B cell (primary cell): ENCODE measurements around the gene PCIF1. TPM values are rescaled to one million over a fixed set of nuclear protein-coding genes. Genes with fewer than 3 reads are reported as not detected.
A peak's percentile ranks its signal among the peaks of the same experiment; 100 is the strongest.

Experiments used
- ATAC-seq: fragments of 200-7000 bp; cut with Tn5 transposase; one replicate; pipeline ENCODE4 v1.10.0; 2021; ENCODE audit warnings: low read depth, mild to moderate bottlenecking, moderate number of reproducible peaks, moderate library complexity
- CTCF ChIA-PET: fragments of 350-600 bp; sonication (Branson Sonifier 250); formaldehyde crosslinking; loops from one replicate; lab custom pipeline; 2021; ENCODE audit warnings: antibody characterized with exemption, inconsistent platforms; lab: Charles Lee
- POLR2A ChIA-PET: fragments of 350-600 bp; sonication (Branson Sonifier 250); formaldehyde crosslinking; loops from one replicate; lab custom pipeline; 2021; ENCODE audit warnings: antibody characterized with exemption; lab: Charles Lee
- DNase-seq: peaks from one replicate; pipeline ENCODE4 v3.0.0; 2013
- H2AFZ ChIP-seq: 2 replicates; pipeline ENCODE4 v1.6.1; 2012; ENCODE audit warnings: mild to moderate bottlenecking, low read depth, low read length; ENCODE audit not compliant: insufficient read depth, poor library complexity, severe bottlenecking
- H3K27ac ChIP-seq, 2 donors: 1 replicate in 1 of 2; 2 replicates in 1 of 2; pipeline ENCODE4 v1.5.1; 2012 to 2013; ENCODE audit warnings: low read length in 2 of 2, mild to moderate bottlenecking in 2 of 2, moderate library complexity in 1 of 2
- H3K27me3 ChIP-seq, 4 experiments: fragments of 200-600 bp in 1 of 4; sonication (generic) in 1 of 4; replicated peaks in 1 of 4; 1 replicate in 2 of 4; 2 replicates in 2 of 4; pipeline versions ENCODE4 v1.6.1 to v1.7.0; 2013 to 2016; ENCODE audit warnings: low read length in 3 of 4, mild to moderate bottlenecking in 2 of 4, mixed read lengths in 1 of 4, moderate library complexity in 1 of 4; ENCODE audit not compliant: insufficient read depth in 4 of 4, control insufficient read depth in 3 of 4; ENCODE audit errors: control extremely low read depth in 1 of 4
- H3K36me3 ChIP-seq, 2 experiments: replicated peaks in 1 of 2; 1 replicate in 1 of 2; 2 replicates in 1 of 2; pipeline versions ENCODE4 v1.6.1 to v1.7.1; 2013; ENCODE audit warnings: low read length in 1 of 2; ENCODE audit not compliant: insufficient read depth in 2 of 2, control insufficient read depth in 1 of 2; ENCODE audit errors: control extremely low read depth in 1 of 2, extremely low read depth in 1 of 2
- H3K4me1 ChIP-seq, 2 donors: fragments of 200-600 bp in 1 of 2; sonication (generic) in 1 of 2; 1 replicate in 1 of 2; 2 replicates in 1 of 2; pipeline versions ENCODE4 v1.5.1 to v1.6.1; 2013 to 2017; ENCODE audit warnings: low read length in 2 of 2; ENCODE audit not compliant: control insufficient read depth in 2 of 2, insufficient read depth in 2 of 2
- H3K4me2 ChIP-seq: replicated peaks from 2 replicates; pipeline ENCODE3; 2012; ENCODE audit warnings: mild to moderate bottlenecking, low read depth, low read length; ENCODE audit not compliant: poor library complexity, severe bottlenecking
- H3K4me3 ChIP-seq, 5 experiments: fragments of 200-600 bp in 1 of 5; sonication (generic) in 1 of 5; 1 replicate in 3 of 5; 2 replicates in 2 of 5; pipeline versions ENCODE4 v1.5.1 to v1.7.0; 2011 to 2016; ENCODE audit warnings: low read length in 4 of 5, mild to moderate bottlenecking in 4 of 5, low read depth in 2 of 5, control low read depth in 1 of 5, moderate library complexity in 1 of 5; ENCODE audit not compliant: insufficient read depth in 1 of 5; ENCODE audit errors: control extremely low read depth in 1 of 5, extremely low read depth in 1 of 5
- H3K79me2 ChIP-seq: fragments of 200-600 bp; sonication (generic); one replicate; pipeline ENCODE4 v1.6.0; 2016; ENCODE audit warnings: low read length; ENCODE audit not compliant: control insufficient read depth, insufficient read depth
- H3K9ac ChIP-seq: fragments of 200-600 bp; sonication (generic); 2 replicates; pipeline ENCODE4 v1.6.1; 2017; ENCODE audit warnings: mild to moderate bottlenecking, low read length, moderate library complexity
- H3K9me3 ChIP-seq, 3 donors: one replicate each; pipeline versions ENCODE4 v1.6.1 to v1.7.1; 2013; ENCODE audit warnings: low read length in 2 of 3; ENCODE audit not compliant: control insufficient read depth in 2 of 3, insufficient read depth in 1 of 3; ENCODE audit errors: control extremely low read depth in 1 of 3
- H4K20me1 ChIP-seq: 2 replicates; pipeline ENCODE4 v1.6.0; 2012; ENCODE audit warnings: mild to moderate bottlenecking, low read length; ENCODE audit not compliant: insufficient read depth, control insufficient read depth, poor library complexity, severe bottlenecking
- H3K27ac Mint-ChIP-seq: one replicate; pipeline ENCODE4 v1.8.0; 2021; ENCODE audit warnings: mixed read lengths
- H3K27me3 Mint-ChIP-seq: one replicate; pipeline ENCODE4 v1.8.0; 2021; ENCODE audit warnings: mixed read lengths
- H3K4me1 Mint-ChIP-seq: one replicate; pipeline ENCODE4 v1.8.0; 2021; ENCODE audit warnings: mixed read lengths
- H3K4me3 Mint-ChIP-seq: one replicate; pipeline ENCODE4 v1.8.0; 2021; ENCODE audit warnings: mixed read lengths
- H3K9me3 Mint-ChIP-seq: one replicate; pipeline ENCODE4 v1.8.0; 2022; ENCODE audit warnings: mixed read lengths; ENCODE audit not compliant: insufficient read depth
- CTCF ChIP-seq: fragments of 200-600 bp; IDR thresholded peaks from one replicate; pipeline ENCODE4 v1.8.0; 2022; ENCODE audit warnings: antibody characterized with exemption, mild to moderate bottlenecking
- EZH2 ChIP-seq: IDR thresholded peaks from 2 replicates; pipeline ENCODE4 v1.6.1; 2012; ENCODE audit warnings: borderline replicate concordance, low read depth, mild to moderate bottlenecking, moderate library complexity, low read length; ENCODE audit not compliant: insufficient read depth, poor library complexity, severe bottlenecking
- WGBS: methylation state at CpG from one replicate; pipeline ENCODE4 v1.1.5; 2013; ENCODE audit warnings: missing lambda C conversion rate; ENCODE audit not compliant: insufficient coverage; 5-methylcytosine and 5-hydroxymethylcytosine counted together
- intact Hi-C: fragments of 100-400 bp; cut with micrococcal nuclease; formaldehyde crosslinking; loops from one replicate; pipeline ENCODE4 v1.10.0; 2022
- polyA plus RNA-seq: library from polyadenylated mRNA; depleted of rRNA; stranded (reverse); fragments of >200 nt; gene quantifications from 2 replicates; pipeline ENCODE4 v1.2.3, GENCODE V29; 2012
- total RNA-seq, 2 donors: library from RNA; stranded (reverse); fragments of 120-200 nt in 1 of 2; gene quantifications; 1 replicate in 1 of 2; 2 replicates in 1 of 2; pipeline versions ENCODE4 v1.2.3 to v1.2.4, GENCODE V29; 2013 to 2022

The PCIF1 gene
- total and polyA plus RNA-seq, 2 donors (not counting 1 experiment from before 2014, with no cell fraction given) = 74.2 to 79.2 TPM

DNA sequence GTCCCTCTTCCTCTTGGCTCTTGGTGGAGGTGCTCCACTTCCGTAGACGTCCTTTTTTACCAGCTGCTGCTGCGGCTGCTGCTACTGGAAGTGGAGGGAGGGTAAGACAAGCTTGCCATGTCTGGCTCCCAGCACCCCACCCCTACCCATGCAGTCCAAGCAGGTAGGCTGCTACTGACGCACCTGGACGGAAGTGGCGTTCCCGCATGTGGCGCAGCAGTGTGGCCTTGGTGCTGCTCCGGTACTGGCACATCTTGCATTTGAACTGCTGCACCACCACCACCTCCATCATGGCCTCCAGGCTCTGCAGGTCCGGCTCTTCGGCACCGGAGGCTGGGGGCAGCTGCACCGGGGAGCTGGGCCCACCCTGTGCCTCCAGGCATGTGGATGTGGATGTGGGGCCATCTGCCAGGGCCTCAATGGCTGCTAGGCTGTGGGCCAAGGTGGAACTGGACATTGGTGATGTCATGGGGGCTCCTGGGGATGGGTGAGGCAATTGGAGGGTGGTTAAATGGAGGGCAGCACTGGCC lies 33.1 kb downstream of the PCIF1 start:
- no peak overlapping the region for H3K9ac ChIP-seq
- Mint-ChIP-seq H3K9me3 (no peaks in the 10 kb centered on the region), H3K4me3 (no peak overlapping the region), H3K27me3 (no peaks in the 10 kb centered on the region), H3K4me1 (peaks cover 34% of the 10 kb centered on the region), H3K27ac (peak overlapping the region; percentile 67)
- peaks cover 39% of the 10 kb centered on the region for H3K79me2 ChIP-seq
- H3K4me1 ChIP-seq = peaks cover 19 to 31% of the 10 kb centered on the region in 2 donors
- TF ChIP-seq EZH2 (no peak), CTCF (no peak)
- no peak overlapping the region for H3K4me2 ChIP-seq
- WGBS = 100% methylated on average over 9 of the region's 13 CpGs
- H2AFZ ChIP-seq = no peak overlapping the region
- peaks cover 33% of the 10 kb centered on the region for H4K20me1 ChIP-seq
- no peak overlapping the region for H3K4me3 ChIP-seq
- DNase-seq = no peak
- no peak for ATAC-seq
- ChIA-PET POLR2A (no interaction called here), CTCF (interaction anchor here (0.9 to 4.0 kb wide), 2 partner anchors 9 to 31 kb away, joined by 4 to 16 read pairs; no protein-coding TSS in a partner anchor)
- intact Hi-C loops = no loop called here
- no peaks in the 10 kb centered on the region for H3K9me3 ChIP-seq
- no peak overlapping the region for H3K27ac ChIP-seq
- peaks cover 0 to 62% of the 10 kb centered on the region in 2 experiments for H3K36me3 ChIP-seq
- H3K27me3 ChIP-seq = no peaks in the 10 kb centered on the region

DNA sequence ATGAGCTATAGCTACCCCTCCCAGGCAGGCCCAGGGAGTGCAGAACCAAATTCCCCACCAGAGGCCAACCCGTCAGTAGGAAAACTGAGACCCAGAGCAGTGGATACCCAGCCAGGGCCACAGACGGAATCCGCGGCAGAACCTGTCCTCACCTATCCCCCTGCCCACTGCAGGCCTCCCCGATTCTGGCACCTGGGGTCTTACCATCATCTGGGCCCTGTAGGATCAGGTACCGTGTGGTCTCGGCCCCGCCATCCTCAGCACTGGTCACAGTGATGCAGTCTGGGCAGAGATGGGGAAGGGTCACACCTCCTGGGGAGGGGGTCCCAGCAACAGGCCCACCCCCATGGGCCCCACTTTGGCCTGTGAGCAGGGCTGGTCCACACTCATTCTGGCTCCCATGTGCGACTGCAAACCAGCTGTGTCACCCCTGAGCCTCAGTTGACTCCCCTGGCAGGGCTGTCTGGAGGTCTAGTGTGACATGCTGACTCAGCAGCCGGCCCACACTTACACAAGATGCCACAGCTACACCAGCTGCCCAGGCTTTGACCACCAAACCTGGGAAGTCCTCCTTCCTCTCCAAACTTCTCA lies 33.7 kb downstream of the PCIF1 start:
- no peaks in the 10 kb centered on the region for H3K27me3 ChIP-seq
- H3K9me3 ChIP-seq = no peaks in the 10 kb centered on the region
- H3K4me2 ChIP-seq = no peak overlapping the region
- H3K9ac ChIP-seq = no peak overlapping the region
- ATAC-seq (no peak), DNase-seq (peak; percentile 18)
- H3K4me1 Mint-ChIP-seq = peaks cover 32% of the 10 kb centered on the region
- H3K36me3 ChIP-seq = peaks cover 0 to 58% of the 10 kb centered on the region in 2 experiments
- TF ChIP-seq CTCF = no peak
- TF ChIP-seq EZH2 = no peak
- H2AFZ ChIP-seq = no peak overlapping the region
- no peaks in the 10 kb centered on the region for H3K9me3 Mint-ChIP-seq
- peaks cover 33% of the 10 kb centered on the region for H4K20me1 ChIP-seq
- H3K4me3 Mint-ChIP-seq = no peak overlapping the region
- 98% methylated on average over 8 of the region's 10 CpGs for WGBS
- peaks cover 39% of the 10 kb centered on the region for H3K79me2 ChIP-seq
- POLR2A ChIA-PET = interaction anchor here (4.7 kb wide), 1 partner anchor 33 kb away, joined by 62 read pairs; the partner anchor contains the start of gene PCIF1
- intact Hi-C loops = no loop called here
- H3K27ac ChIP-seq = no peak overlapping the region
- H3K27me3 Mint-ChIP-seq = no peaks in the 10 kb centered on the region
- CTCF ChIA-PET = interaction anchor here (1.3 to 5.9 kb wide), 7 partner anchors 10 to 173 kb away, joined by 3 to 44 read pairs (median 16); partner anchors contain the start of genes CTSA, NEURL2 and PCIF1
- no peak overlapping the region for H3K4me3 ChIP-seq
- H3K4me1 ChIP-seq = peaks cover 23 to 33% of the 10 kb centered on the region in 2 donors
- peak overlapping the region; percentile 67 for H3K27ac Mint-ChIP-seq
